Suppressor macrophage treated with lipopolysaccharide for 4 hours (primary cell): Measurements from ENCODE around the gene DOK1.
A peak's percentile ranks its signal among the peaks of the same experiment; 100 is the strongest.

Experiments used
- DNase-seq: peaks from one replicate; pipeline ENCODE4 v3.0.0-alpha.2; 2020

The DOK1 gene

DNA sequence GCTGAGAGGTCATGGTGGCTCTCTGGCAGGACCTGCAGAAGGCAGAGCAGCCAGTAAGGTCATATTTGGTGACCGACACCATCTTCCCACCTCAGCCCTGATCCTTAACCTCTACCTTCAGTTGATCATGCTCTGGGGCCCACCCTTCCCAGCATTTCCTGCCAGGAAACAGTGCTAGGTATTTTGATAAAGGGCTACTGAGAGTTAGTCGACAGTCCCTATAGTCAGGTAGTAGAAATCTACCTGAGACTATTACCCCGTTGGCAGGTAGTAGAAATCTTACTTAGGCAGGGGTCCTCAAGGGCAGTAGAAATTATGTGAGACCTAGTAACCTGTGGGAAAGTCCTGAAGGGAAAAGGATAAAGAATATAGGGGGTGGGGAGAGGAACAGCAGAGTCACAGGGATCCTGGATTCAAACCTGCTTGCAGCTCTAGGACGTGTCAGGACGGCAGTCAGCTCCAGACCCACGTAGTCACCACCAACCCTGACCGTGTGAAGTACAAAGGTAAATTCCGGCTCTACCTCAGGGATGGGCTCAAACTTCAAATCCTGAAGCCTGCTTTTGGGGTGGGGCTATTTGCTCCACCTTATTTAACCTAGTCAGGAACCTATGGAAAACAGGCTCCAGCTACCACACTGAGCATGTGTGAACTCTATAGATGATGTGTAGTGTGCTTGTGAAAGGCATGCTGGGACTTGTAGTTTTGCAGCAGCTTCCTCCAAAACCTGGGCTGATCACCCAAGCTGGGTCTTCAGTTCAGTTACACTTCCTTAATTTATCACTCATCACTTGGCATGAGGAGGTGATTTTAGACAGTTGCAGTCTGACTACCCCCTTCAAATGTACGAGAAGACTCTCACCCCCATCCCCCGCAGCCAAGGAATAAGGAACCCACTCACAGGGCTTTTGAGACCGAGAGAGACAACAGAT, 28.5 kb upstream of the DOK1 start, which contains the start of gene DQX1:
Gene DQX1 (minus strand): TSS at position 515 of the 932 bp plus-strand sequence. CDS start 502 bp downstream, at position 13.
- peak; percentile 70 for DNase-seq

DNA sequence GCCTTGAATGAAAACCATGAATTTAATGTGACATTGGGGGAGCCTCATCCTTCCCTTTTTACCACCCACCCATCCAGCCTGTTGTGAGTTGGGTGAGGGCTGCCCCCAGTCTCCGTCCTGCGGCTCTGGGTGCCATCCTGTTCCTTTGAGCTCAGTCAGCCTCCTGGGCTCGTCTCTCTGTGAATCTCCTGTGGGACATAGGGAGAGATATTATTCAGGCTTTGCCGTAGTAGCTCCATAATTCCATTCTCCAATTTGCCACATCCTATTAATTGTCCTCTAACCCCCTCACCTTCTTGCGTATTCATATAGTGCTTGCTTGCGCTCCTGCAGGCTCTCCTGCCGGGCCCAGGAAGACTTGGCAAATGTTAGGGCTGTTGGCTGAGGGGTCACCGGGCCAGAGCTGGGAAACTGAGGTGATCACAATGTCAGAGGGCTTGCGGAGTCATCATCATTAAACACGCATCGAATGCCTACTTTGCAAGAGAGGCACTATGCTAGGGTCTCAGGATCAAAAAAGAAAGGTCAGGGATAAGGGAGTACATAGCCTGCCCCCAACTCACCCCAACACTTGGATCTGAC, 27.8 kb upstream of the DOK1 start:
- DNase-seq: no peak

DNA sequence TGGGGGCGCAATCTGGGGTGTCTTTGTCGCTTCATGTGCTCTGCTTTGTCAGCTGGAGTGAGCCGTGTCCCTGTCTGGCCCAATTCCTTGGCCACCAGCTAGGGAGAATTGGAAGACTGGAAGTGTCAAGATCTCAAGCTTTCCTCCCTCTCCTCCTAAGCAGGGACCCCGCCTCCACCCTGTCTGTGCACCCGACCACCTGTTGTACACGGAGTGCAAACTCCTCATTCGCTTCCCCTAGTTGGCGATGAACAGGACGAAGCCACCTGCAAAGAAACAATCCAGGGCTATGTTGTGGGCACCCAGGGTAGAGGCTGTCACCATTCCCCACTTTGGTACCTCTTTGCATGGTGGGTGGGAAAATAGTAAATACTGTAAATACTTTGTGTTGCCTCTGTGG, 26.8 kb upstream of the DOK1 start:
- no peak for DNase-seq

DNA sequence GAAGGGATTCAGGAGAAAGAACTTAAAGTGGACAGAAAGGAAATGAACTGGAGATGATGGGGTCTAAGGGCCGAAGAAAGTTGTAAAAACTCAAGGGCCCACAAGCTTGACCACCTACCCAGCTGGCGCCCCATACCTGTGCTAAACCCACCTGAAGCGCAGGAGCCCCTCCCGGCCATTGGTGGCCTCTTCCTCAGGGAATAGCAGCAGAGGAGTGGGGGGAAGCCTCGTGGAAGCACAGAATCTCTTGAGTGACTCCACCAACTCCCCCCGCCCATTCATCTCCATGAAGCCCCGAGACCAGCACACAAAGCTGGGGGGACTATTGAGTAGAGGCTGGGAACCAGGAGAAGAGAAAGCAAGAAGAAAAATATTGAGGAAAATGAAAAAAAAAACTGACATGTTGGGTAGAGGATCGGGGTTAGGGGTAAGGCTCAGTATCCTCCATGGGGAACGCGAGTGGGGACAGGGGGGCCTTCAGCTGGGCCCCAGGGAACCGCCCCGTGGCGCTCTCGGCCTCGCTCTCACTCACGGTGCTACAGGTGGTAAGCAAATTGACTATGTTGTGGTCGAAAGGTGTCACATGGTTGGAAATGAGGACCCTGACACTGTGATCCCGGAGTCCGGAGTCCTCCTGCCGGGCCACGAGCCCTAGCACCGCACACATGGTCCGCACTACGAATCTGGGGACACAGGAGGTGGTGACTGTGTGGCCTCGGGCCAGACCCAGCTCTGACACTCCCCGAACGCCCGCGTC, 25.7 kb upstream of the DOK1 start:
- DNase-seq: no peak

DNA sequence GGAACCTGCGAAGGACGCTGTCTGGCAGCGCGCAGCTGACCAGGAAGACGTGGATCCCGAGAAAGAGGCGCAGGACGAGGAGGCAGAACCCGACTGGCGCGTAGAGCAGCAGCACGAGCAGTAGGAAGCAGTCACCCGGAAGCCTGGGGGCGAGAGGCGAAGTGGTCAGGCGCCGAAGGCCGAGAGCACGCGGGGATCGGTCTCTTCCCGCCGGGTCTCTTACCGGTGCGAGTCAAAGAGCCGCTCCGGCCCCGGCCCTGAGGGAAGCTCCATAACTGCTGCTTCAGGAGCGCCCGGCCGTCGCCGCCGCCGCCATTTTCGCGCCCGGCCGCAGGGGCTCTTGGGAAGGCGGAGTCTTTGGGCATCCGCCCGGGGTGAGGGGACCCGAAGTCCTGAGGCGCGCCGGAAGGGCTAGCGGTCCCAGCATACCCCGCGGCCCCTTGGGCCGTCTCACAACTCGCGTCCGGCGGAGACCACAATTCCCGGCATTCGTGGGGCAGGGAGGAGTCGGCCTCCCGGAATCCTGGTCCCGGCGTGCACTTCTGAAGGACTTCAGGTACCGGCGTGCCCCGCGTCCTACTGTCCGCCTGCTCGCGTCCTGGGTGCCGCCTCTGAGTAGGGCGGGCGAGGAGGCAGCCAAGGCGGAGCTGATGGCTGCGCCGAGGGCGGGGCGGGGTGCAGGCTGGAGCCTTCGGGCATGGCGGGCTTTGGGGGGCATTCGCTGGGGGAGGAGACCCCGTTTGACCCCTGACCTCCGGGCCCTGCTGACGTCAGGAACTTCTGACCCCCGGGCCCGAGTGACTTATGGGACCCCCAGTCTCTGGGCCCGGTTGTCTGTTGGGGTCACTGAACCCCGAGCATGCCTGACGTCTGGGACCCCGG, 24.9 kb upstream of the DOK1 start, which contains the start of the genes AUP1 and HTRA2:
Gene AUP1 (minus strand): TSS at position 350 of the 882 bp plus-strand sequence. CDS start 77 bp downstream, at position 273.
Gene HTRA2 (plus strand): TSS at position 577 of the 882 bp plus-strand sequence. CDS start 74 bp downstream, at position 651.
- peak; percentile 99 for DNase-seq

DNA sequence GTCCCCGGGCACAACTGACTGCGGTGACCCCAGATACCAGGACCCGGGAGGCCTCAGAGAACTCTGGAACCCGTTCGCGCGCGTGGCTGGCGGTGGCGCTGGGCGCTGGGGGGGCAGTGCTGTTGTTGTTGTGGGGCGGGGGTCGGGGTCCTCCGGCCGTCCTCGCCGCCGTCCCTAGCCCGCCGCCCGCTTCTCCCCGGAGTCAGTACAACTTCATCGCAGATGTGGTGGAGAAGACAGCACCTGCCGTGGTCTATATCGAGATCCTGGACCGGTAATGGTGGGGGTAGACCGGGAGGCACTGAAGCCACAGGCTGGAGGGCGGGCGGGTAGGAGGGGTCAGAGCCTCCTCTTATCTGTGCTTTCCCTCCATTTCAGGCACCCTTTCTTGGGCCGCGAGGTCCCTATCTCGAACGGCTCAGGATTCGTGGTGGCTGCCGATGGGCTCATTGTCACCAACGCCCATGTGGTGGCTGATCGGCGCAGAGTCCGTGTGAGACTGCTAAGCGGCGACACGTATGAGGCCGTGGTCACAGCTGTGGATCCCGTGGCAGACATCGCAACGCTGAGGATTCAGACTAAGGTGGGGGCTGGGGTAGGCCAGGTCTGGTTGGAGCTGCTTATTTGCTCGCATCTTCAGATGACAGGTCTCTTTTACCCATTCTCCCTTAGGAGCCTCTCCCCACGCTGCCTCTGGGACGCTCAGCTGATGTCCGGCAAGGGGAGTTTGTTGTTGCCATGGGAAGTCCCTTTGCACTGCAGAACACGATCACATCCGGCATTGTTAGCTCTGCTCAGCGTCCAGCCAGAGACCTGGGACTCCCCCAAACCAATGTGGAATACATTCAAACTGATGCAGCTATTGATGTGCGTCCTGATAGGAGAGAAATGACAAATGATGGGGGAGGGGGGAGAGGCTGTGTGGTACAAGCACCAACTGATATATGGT, 24.0 kb upstream of the DOK1 start:
- peak; percentile 52 for DNase-seq

DNA sequence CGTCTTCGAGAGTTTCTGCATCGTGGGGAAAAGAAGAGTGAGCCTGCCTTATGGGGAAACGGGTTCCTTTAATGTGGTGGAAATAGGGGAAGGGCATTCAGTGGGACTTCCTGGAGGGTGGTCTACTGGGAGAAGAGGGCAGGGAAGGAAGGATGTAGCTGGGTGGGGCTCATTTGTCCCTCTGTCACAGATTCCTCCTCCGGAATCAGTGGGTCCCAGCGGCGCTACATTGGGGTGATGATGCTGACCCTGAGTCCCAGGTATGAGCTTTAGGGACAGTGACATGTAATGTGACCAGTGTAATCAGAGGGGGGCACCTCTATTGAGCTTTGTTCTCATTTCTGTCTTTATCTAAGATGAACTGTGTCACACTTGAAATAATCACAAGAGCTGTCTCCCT, 22.9 kb upstream of the DOK1 start:
- DNase-seq: no peak

DNA sequence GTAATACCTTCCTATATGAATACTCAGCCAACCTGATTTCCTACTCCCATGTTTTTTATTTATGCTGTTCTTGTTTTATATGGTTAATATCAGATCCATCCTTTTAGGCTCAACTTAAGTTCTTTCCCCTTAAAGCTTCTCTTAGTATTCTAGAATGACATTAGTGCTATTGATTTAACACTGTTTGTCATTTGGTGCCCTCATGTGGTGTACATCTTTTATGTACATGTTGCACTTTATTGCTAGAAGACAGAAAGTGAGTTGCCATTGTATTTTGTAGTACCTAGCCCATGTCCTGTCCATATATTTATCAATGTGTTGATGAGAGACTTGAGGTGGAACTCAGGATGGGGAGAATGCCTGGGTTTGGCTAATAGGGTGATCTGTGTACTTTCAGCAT, 22.3 kb upstream of the DOK1 start:
- DNase-seq: peak; percentile 66

DNA sequence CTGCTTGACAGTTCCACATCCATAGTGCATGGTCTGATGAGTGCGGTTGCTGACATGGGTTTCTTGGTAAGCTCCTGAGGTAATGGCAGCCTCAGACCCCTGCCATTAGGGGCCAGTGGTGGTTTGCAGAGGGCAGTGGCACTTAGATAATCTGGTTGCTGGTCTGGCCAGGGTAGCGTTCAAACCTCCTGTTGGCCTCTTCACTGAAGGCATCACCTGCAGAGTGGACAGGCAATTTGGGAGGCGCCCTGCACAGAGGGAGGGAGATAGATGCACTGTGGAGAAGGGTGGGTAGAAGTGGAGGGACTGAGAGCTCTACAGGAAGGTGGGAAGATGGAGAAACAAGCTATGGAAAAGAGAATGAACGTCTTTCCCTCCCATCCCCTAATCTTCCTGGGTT, 21.1 kb upstream of the DOK1 start:
- no peak for DNase-seq

DNA sequence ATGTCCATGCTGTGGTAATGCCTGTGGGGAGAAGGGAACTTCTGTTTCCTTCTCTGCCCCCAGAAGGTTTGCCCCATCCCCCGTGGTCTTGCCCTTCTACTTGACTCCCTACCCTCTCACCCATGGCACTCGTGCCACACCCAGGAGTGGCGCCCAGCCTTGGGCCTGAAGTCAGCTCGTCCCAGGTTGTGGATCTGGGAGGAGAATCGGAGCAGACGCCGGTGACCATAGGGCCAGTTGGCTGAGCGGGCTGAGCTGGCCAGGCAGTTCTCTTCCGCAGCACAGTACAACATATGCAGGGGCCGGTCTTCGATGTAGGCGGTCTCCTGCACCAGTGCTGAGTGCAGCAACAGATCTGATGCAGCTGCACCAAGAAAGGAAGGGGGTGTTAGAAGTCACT, 20.1 kb upstream of the DOK1 start:
- no peak for DNase-seq

DNA sequence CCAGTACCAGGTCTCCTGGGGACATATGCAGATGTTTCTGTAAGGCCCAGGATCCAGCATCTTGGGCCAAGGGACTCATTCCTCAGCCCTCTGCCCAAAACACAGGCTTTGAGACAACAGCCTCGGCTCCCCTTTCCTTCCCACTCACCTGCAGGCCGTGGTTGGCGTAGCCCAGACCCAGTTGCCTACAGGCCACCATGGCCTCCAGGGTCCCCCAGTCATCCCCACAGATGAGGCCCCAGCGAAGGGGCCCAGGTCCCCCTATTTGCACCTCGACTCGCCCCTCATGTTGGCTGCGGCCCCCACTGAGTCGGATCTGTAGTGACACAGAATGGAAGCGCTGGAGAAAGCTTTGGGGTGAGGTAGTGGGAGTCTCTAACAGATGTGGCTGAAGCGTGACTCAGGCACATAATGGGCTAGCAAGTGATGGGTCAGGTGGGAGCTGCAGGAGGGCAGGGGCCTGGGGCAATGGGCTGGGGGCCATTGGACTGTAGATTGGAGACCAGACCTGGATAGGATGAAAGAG, 19.0 kb upstream of the DOK1 start:
- no peak for DNase-seq

DNA sequence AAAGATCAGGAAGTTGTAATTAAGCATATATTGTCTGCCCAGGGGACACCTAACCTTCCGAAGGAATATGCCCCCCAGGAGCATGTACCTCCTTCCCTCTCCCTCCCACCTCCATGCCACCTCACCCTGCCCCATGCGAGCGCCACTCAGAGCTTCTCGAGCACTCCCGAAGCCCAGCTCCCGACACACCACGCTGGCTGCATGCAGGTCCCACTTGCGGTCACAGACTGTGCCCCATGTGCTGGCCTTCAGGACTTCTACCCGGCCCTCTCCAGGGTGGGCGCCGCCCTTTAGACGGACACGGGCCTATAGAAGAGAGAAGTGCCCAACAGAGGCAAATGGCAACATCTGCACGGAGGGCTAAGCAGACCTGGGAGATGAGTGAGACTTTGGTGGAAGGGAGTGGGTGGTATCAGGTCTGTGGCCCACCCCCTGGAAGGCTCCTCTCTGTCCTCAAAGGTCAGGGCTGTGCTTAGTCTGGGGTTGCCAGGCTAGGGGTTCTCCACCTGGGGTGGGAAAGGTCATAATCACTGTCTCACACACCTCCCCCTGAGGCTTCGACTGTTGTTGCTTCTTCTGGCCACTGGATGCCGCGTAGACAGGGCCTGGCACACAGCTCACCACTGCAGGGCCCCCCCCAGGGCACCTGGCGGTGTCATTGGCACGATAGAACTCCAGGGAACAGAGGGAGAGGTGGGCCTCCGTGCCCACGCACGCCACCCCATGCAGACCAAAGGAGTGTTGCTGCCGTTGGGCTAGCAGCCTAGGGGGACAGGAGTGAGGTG, 18.2 kb upstream of the DOK1 start:
- no peak for DNase-seq

DNA sequence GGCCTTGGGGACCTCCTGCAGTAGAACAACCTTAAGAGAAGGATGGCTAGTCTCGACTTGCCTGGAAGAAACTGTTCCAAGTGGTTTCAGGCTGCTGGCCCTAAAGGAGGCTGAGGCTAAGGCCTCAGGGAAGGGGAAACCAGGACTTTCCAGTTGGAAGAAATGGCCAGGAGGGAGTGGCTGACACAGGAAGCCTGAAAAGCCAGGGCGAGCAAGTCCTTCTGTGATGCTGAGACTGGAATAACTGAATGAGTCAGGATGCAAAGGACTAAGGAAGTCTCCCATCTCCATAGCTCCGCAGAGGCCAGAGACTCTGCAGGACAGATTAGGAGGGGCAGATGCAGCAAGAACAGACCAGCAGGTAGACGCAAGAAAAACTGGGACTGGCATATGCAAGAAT, 17.4 kb upstream of the DOK1 start:
- no peak for DNase-seq

DNA sequence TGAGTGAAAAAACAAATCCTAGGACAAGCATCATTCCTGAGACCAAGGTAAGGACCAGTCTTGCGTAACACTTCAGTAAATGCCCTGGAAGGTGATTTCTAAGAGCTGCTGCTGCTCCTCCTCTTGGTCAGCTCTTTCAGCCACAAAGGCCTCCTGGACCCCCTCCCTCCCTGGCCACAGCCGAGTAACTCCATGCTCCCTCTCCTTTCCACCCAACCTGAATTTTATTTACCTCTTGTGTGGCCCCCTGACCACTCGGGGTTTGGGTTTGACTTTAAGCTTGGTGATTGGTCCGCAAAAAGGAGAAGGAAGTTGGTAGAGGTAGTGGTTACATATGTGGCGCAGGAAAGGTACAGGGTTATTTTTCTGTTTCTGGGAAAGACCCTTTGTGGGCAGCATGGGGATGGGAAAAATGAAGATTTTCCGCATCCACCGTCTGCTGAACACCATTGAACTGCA, 15.6 kb upstream of the DOK1 start:
- DNase-seq: no peak

DNA sequence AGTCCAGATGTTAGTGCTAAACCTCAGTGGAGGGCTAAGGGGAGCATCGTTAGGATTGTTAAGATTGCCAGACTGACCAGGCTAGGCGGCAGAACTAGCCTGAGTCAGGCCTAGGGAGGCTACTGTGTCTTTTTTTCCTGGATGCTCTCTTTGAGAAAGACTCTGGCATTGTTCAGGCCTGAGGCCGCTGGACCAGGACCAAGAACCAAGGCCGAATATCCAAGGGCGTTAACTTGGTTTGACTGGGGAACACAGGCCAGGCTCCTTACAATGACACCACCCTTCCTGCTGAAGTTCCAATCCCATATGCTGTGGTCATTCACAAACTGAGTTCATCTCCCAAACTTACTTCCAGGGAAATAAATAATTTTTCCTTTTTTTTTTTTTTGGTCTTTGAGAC, 14.2 kb upstream of the DOK1 start:
- DNase-seq: no peak

DNA sequence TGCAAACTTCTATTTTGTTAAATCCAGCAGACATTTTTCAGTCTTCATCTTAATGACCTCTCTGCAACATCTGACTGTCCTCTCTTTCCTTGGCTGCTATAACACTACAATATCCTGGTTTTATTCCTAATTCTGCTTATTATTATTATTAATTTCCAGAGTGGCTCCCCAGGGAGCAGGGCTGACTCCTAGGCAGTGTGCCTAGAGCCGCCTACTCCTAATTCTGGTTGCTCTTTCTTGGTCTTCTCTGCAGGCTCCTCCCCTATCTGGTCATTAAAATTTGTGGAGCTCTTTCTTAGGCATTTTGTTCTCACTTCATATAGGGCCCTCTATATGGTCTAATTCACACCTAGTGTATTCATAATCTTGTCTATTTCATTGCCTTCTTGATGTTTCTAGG, 11.5 kb upstream of the DOK1 start:
- DNase-seq: no peak

DNA sequence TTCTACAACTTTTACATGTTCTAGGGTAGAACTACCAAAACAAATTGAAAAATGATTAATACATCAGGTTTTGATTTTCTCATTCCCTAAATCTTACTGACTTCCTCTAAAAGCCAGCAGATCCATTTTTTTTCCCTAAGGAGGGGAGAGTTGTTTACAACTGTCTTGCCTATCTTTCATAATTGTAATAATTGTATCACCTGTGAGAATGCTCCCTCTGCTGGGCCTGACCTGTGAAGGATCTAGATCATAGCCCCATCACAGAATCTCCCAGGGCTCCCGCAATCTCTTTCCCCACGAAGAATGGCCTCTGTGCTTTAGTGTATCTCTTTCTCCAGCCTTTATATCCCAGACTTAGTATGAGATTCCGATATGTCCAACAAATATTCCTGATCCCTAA, 9.9 kb upstream of the DOK1 start:
- DNase-seq: no peak

DNA sequence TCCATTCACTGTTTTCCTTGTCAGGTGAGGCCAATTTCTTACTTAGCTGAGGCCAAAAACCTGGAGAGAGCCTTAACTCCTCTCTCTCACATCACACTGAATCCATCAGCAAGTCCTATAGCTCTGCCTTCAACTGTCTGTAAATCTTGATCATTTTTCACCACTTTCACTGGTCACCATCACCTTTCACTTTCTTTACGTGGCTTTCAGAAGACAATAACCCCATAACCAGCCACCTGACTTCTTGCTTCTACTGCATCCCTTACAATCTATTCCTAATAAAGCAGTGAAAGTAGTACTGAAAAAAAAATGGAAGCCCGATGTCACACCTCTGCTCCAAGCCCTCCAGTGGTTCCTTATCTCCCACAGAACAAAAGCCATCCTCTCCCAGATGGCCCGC, 8.5 kb upstream of the DOK1 start:
- no peak for DNase-seq

DNA sequence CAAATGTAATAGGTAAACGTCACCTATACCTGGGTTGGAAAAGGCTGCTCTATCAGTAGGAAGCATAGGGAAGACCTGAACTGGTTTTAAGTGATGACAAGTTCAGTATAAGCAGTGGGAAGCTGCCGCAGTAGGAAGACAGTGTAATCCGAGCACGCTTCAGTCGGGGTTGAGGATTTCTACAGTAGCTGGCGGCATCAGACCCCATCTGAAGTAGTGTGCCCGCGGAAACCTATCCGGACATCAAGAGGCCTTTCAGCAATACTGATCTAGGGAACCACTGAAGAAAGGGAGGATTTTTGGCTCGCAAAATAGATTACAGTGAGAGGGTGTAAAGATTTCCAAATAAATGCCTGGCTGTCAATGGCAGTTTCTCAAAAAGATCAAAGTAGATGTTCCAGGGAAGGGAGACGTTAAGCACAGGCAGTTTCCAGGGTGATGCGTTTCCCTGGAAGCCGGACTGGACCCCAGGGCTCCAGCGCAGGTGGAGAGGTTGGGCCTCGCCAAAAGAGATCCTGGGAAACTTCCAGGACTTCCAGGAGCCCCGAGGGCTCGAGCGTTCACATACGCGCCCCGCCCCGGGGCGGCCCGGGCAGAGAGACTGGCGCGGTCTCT, 6.1 kb upstream of the DOK1 start:
- no peak for DNase-seq
